Upper lobe of left lung (tissue), 6 donors: ENCODE measurements around the gene SLC30A7. TPM values are rescaled to one million over a fixed set of nuclear protein-coding genes. Genes with fewer than 3 reads are reported as not detected.
A peak's percentile ranks its signal among the peaks of the same experiment; 100 is the strongest.

ENCODE experiments used
- ATAC-seq, 2 donors: fragments of 200-7000 bp; cut with Tn5 transposase; one replicate each; pipeline ENCODE4 v1.9.1; 2022; ENCODE audit warnings: mild to moderate bottlenecking in 2 of 2, moderate library complexity in 2 of 2; ENCODE audit not compliant: low FRiP score in 2 of 2
- DNase-seq, 2 donors: peaks; one replicate each; pipeline ENCODE4 v3.0.0-alpha.2; 2019 to 2020
- H3K27ac ChIP-seq, 4 donors: fragments of 200-600 bp; sonication (generic); one replicate each; pipeline ENCODE4 v1.5.1; 2016 to 2019
- H3K27me3 ChIP-seq, 4 donors: fragments of 200-600 bp; sonication (generic); one replicate each; pipeline ENCODE4 v1.5.1; 2017 to 2019
- H3K36me3 ChIP-seq, 4 donors: fragments of 200-600 bp; sonication (generic); one replicate each; pipeline ENCODE4 v1.5.1; 2016 to 2019
- H3K4me1 ChIP-seq, 4 donors: fragments of 200-600 bp; sonication (generic); one replicate each; pipeline ENCODE4 v1.5.1; 2018 to 2019
- H3K4me3 ChIP-seq, 4 donors: fragments of 200-600 bp; sonication (generic); one replicate each; pipeline ENCODE4 v1.5.1; 2017 to 2019; ENCODE audit warnings: mild to moderate bottlenecking in 2 of 4, moderate library complexity in 1 of 4
- H3K9me3 ChIP-seq, 4 donors: fragments of 200-600 bp; sonication (generic); one replicate each; pipeline ENCODE4 v1.5.1; 2018 to 2019
- EP300 ChIP-seq, 4 donors: sonication (generic); formaldehyde crosslinking; IDR thresholded peaks; one replicate each; pipeline ENCODE4 v1.5.1; 2017; ENCODE audit warnings: antibody characterized with exemption in 4 of 4, control low read depth in 2 of 4
- POLR2A ChIP-seq, 4 donors: fragments of 450-650 bp; IDR thresholded peaks; one replicate each; pipeline ENCODE4 v1.5.1; 2016 to 2017; ENCODE audit warnings: antibody characterized with exemption in 4 of 4, mild to moderate bottlenecking in 2 of 4
- POLR2AphosphoS5 ChIP-seq, 2 donors: sonication (generic); formaldehyde crosslinking; IDR thresholded peaks; one replicate each; pipeline ENCODE4 v1.5.1; 2017; ENCODE audit warnings: antibody characterized with exemption in 2 of 2
- WGBS, 2 donors: methylation state at CpG; one replicate each; pipeline ENCODE4 v1.1.5; 2017 to 2018; 5-methylcytosine and 5-hydroxymethylcytosine counted together
- total RNA-seq, 6 donors: library from RNA; depleted of rRNA in 4 of 6; stranded (reverse); fragments of >200 nt in 4 of 6; gene quantifications; one replicate each; pipeline versions ENCODE4 v1.1.0 to v1.2.1, GENCODE V29; 2016 to 2021
- TF ChIP-seq, protein P1 (sequence below), 6 experiments: fragments of 450-650 bp in 4 of 6; fragments of 200-600 bp in 2 of 6; sonication (generic) in 2 of 6; IDR thresholded peaks; one replicate each; pipeline ENCODE4 v1.5.1; 2016 to 2019; ENCODE audit warnings: antibody characterized with exemption in 6 of 6
- donor health status: DM: no; HTN: no; CAD: no; lungs with moderate emphysema.
- donor health status: DM: no; HTN: yes; CAD: no; lungs with severe emphysema.

The SLC30A7 gene
- total RNA-seq, 6 donors from 2014 or later: 8.4 to 34.5 (median 26.4) TPM

DNA sequence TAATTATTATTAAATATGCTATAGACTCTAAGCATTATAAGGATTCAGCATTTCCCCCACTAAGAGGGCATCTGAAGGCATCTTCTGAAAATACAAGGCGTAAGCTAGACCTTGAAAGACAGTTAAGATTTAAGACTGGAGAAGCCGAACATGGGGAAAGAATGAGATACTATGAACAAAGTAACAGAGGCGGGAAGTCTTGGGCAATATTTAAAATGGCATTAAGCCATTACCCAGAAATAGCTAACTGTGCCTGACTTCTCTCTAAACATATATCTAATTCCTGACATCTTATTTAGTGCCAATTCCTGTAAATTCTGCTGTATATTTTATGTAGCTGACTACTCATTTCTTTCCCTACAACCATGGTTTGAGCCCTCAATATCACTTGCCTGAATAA, 108.8 kb downstream of the SLC30A7 start:
- peak in 1 of 2 donors; percentile 47 for ATAC-seq
- Histone ChIP-seq H3K27me3 (no peaks in the 10 kb centered on the region), H3K4me3 (no peak overlapping the region), H3K4me1 (peaks cover 28 to 37% (median 35%) of the 10 kb centered on the region in 4 donors), H3K9me3 (no peaks in the 10 kb centered on the region), H3K36me3 (no peaks in the 10 kb centered on the region), H3K27ac (peak overlapping the region; percentile 39 to 76 (median 46))
- WGBS, 2 donors: 44 to 51% methylated on average over 3 of the region's 3 CpGs
- DNase-seq: no peak
- TF ChIP-seq EP300 (IDR thresholded peaks at IDR 0.05) (no peak), POLR2AphosphoS5 (IDR thresholded peaks at IDR 0.05) (peak in 1 of 2 donors; percentile 23), POLR2A (IDR thresholded peaks at IDR 0.05) (no peak)
- TF ChIP-seq, protein P1, sequence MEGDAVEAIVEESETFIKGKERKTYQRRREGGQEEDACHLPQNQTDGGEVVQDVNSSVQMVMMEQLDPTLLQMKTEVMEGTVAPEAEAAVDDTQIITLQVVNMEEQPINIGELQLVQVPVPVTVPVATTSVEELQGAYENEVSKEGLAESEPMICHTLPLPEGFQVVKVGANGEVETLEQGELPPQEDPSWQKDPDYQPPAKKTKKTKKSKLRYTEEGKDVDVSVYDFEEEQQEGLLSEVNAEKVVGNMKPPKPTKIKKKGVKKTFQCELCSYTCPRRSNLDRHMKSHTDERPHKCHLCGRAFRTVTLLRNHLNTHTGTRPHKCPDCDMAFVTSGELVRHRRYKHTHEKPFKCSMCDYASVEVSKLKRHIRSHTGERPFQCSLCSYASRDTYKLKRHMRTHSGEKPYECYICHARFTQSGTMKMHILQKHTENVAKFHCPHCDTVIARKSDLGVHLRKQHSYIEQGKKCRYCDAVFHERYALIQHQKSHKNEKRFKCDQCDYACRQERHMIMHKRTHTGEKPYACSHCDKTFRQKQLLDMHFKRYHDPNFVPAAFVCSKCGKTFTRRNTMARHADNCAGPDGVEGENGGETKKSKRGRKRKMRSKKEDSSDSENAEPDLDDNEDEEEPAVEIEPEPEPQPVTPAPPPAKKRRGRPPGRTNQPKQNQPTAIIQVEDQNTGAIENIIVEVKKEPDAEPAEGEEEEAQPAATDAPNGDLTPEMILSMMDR (IDR thresholded peaks at IDR 0.05): no peak

DNA sequence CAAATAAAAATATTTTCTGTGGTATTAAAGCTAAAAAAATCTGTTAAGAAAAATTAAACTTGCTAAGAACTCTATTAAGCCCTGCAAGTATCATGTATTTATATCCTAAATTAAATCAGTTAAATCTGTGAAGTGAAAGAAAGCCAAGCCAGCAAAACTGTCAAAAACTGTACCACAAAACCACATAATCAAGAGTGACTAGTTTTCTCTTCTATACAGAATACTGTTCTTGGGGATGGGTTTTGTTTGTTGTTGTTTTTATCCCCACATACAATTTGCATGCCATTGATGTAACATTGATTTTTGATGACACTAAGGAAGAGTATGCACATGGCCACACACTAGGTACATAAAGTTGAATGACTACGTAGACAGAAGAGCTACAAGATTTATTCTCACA, 109.3 kb downstream of the SLC30A7 start:
- no peaks in the 10 kb centered on the region for H3K9me3 ChIP-seq
- peak overlapping the region in 3 of 4 donors; percentile 35 to 76 (median 47) for H3K27ac ChIP-seq
- DNase-seq (no peak), ATAC-seq (no peak)
- peaks cover 28 to 37% (median 35%) of the 10 kb centered on the region in 4 donors for H3K4me1 ChIP-seq
- H3K4me3 ChIP-seq: no peak overlapping the region
- WGBS, 2 donors: 93 to 94% methylated on average over 1 of the region's 1 CpG
- TF ChIP-seq POLR2A (IDR thresholded peaks at IDR 0.05): no peak
- TF ChIP-seq POLR2AphosphoS5 (IDR thresholded peaks at IDR 0.05): no peak
- TF ChIP-seq EP300 (IDR thresholded peaks at IDR 0.05): no peak
- TF ChIP-seq, protein P1 (IDR thresholded peaks at IDR 0.05): no peak
- H3K27me3 ChIP-seq: no peaks in the 10 kb centered on the region
- H3K36me3 ChIP-seq: no peaks in the 10 kb centered on the region

DNA sequence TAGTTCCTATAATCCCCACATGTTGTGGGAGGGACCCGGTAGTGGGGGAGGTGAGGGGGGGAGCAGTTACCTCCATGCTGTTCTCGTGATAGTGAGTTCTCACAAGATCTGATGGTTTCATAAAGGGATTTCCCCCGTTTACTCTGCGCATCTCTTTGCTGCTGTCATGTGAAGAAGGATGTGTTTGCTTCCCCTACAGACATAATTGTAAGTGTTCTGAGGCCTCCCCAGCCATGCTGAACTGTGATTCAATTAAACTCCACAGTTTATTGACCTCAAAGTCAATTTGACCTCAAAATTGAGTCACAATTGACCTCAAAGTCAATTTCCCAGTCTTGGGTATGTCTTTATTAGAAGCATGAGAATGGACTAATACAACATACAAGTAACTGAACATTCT, 110.0 kb downstream of the SLC30A7 start:
- Histone ChIP-seq H3K4me3 (no peak overlapping the region), H3K27me3 (no peaks in the 10 kb centered on the region), H3K4me1 (peaks cover 28 to 37% (median 35%) of the 10 kb centered on the region in 4 donors), H3K9me3 (no peaks in the 10 kb centered on the region), H3K27ac (peak overlapping the region in 2 of 4 donors; percentile 66 to 76), H3K36me3 (no peaks in the 10 kb centered on the region)
- 80 to 90% methylated on average over 4 of the region's 4 CpGs for WGBS, 2 donors
- TF ChIP-seq, protein P1 (IDR thresholded peaks at IDR 0.05): no peak
- TF ChIP-seq POLR2A (IDR thresholded peaks at IDR 0.05): no peak
- TF ChIP-seq EP300 (IDR thresholded peaks at IDR 0.05): no peak
- no peak for TF ChIP-seq POLR2AphosphoS5 (IDR thresholded peaks at IDR 0.05)
- no peak for ATAC-seq
- DNase-seq: no peak

DNA sequence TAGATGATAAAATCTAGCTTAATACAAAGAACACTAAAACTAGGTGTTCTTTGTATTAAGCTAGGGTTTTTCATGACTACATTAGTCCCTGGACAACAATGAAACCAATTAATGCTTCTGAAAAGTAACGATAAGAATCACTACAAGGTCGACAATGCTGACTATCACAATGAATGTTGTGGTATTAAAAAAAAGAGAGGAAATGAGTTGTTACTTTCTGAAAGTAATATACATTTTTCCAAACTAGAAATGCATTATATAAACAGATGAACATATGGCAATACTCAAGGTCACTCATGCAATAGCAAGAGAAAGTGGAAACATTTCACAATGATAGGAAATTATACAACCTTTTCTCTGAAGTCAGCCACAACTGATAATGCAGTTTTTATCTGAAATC, 110.7 kb downstream of the SLC30A7 start:
- TF ChIP-seq, protein P1 (IDR thresholded peaks at IDR 0.05): no peak
- TF ChIP-seq EP300 (IDR thresholded peaks at IDR 0.05) (no peak), POLR2A (IDR thresholded peaks at IDR 0.05) (no peak), POLR2AphosphoS5 (IDR thresholded peaks at IDR 0.05) (no peak)
- no peak for ATAC-seq
- Histone ChIP-seq H3K9me3 (no peaks in the 10 kb centered on the region), H3K4me1 (peaks cover 28 to 37% (median 35%) of the 10 kb centered on the region in 4 donors), H3K27ac (peak overlapping the region in 2 of 4 donors; percentile 66 to 76), H3K36me3 (no peaks in the 10 kb centered on the region), H3K4me3 (no peak overlapping the region), H3K27me3 (no peaks in the 10 kb centered on the region)
- 32 to 39% methylated on average over 2 of the region's 2 CpGs for WGBS, 2 donors
- no peak for DNase-seq

DNA sequence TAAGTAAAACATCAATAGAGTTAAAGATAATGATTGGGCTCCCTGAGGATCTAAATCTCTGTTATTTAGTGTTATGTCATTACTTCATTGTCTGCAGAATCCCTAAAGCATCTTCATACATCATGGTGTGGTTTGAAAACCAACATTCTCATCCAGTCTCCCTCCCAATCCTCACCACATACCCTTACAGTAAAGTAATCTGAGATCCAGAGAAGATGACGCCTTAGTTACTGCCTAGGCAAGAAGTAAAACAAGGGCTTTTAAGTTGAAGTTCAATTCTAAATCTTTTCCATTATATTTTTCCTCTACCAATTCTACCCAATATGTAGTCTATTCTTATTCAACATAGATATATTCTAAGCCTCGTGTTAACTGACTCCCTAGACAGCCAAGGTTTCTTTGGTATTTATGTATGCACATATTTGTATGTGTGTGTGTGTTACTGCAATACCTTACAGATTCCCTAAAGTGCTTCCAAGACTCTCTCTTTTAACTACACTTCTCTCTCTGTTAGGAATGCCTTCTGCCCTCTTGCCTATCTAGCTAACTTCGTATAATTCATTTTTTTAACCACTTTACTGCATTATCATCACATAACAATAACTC, 112.4 kb downstream of the SLC30A7 start:
- no peak for DNase-seq
- Histone ChIP-seq H3K27ac (no peak overlapping the region), H3K27me3 (no peaks in the 10 kb centered on the region), H3K9me3 (no peaks in the 10 kb centered on the region), H3K4me1 (peaks cover 13 to 21% (median 19%) of the 10 kb centered on the region in 4 donors), H3K4me3 (no peak overlapping the region), H3K36me3 (peaks cover 0 to 7% (median 0%) of the 10 kb centered on the region in 4 donors)
- TF ChIP-seq POLR2AphosphoS5 (IDR thresholded peaks at IDR 0.05): no peak
- TF ChIP-seq EP300 (IDR thresholded peaks at IDR 0.05): no peak
- TF ChIP-seq, protein P1 (IDR thresholded peaks at IDR 0.05): no peak
- no peak for TF ChIP-seq POLR2A (IDR thresholded peaks at IDR 0.05)
- ATAC-seq: no peak
- WGBS, 2 donors: 89 to 91% methylated on average over 3 of the region's 3 CpGs
